ENCODE results near the gene EHF. TPM values are rescaled to one million over a fixed set of nuclear protein-coding genes. Genes with fewer than 3 reads are reported as not detected.

Gene EHF
- total RNA-seq, 1 experiment from 2014 or later: 0.51 TPM

DNA sequence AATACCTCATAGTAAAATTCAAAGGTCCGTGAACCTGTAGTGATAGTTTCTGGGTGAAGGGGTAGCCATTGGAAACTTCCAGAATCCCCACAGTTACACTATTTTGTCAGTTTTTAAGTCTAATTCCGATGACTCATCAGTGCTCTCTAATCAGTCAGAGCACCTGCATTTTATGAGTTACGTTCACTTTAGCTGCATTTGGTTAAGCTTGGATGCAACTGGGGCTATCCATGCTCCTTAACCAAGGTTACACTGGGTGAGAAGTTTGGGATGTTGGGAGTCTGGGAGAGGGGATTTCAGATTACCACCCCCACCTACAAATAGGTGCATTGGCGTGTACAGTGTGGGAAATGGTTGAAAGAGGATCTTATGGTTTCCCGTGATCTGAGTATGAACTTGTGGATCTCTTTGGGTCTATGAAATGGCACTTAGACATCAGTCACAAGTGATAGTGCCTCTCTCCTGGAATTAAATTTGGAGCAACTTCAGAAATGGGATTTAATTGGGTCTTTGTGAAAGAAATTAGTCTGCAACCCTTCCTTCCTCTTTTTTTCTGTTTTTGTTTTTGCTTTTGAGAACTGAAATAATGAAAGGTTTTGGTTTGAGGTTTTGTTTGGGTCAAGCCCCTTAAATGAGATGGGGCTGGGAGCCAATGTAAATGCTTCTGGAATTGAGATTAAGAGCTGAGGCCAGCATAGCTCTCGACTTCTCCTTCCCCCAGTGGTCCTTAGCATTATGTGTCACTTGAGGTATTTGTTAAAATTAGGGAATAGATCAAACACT lies 31.5 kb downstream of the EHF start:
- ATAC-seq (no peak), DNase-seq (ENCODE audit: low read depth, low spot score) (no peak)
- TF ChIP-seq, protein P1, sequence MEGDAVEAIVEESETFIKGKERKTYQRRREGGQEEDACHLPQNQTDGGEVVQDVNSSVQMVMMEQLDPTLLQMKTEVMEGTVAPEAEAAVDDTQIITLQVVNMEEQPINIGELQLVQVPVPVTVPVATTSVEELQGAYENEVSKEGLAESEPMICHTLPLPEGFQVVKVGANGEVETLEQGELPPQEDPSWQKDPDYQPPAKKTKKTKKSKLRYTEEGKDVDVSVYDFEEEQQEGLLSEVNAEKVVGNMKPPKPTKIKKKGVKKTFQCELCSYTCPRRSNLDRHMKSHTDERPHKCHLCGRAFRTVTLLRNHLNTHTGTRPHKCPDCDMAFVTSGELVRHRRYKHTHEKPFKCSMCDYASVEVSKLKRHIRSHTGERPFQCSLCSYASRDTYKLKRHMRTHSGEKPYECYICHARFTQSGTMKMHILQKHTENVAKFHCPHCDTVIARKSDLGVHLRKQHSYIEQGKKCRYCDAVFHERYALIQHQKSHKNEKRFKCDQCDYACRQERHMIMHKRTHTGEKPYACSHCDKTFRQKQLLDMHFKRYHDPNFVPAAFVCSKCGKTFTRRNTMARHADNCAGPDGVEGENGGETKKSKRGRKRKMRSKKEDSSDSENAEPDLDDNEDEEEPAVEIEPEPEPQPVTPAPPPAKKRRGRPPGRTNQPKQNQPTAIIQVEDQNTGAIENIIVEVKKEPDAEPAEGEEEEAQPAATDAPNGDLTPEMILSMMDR (IDR thresholded peaks at IDR 0.05): no peak
- no peak for TF ChIP-seq TCF7L2 (IDR thresholded peaks at IDR 0.05; ENCODE audit: low read depth, low read length)
- TF ChIP-seq SIN3A (IDR thresholded peaks at IDR 0.05; ENCODE audit: borderline replicate concordance, insufficient read depth, low read depth, low read length): no peak
- no peak for TF ChIP-seq REST (IDR thresholded peaks at IDR 0.05; ENCODE audit: insufficient read depth in 1 of 2, low read depth in 2 of 2, low read length in 1 of 2)
- no peak for TF ChIP-seq POLR2AphosphoS5 (IDR thresholded peaks at IDR 0.05; ENCODE audit: low read depth, low read length)
- in situ Hi-C loops (cut with HindIII; ENCODE audit: low pct_unique_long_range_greater_than_20kb, low sequenced_read_pairs): no loop called here
- Histone ChIP-seq H3K4me3 (ENCODE audit: low read depth in 2 of 2, low read length in 2 of 2) (no peak overlapping the region), H3K27ac (ENCODE audit: low read length) (peak overlapping the region; percentile 77), H3K4me1 (ENCODE audit: control insufficient read depth, insufficient read depth, low read length) (peaks cover 24% of the 10 kb centered on the region), H3K9me3 (ENCODE audit: control insufficient read depth, insufficient read depth, low read depth, low read length) (no peaks in the 10 kb centered on the region; the same call in 1 of the 2 replicates), H3K36me3 (ENCODE audit: control insufficient read depth, insufficient read depth, low read length) (no peaks in the 10 kb centered on the region), H3K27me3 (ENCODE audit: control insufficient read depth, insufficient read depth, low read length) (no peaks in the 10 kb centered on the region)
- POLR2A ChIA-PET: interaction anchor here (0.6 kb wide), 1 partner anchor 1728 kb away, joined by 16 read pairs; no protein-coding TSS in a partner anchor
- CTCF ChIA-PET: interaction anchor here (1.4 kb wide), 1 partner anchor 140 kb away, joined by 3 read pairs; no protein-coding TSS in a partner anchor
- BruUV-seq (replicated peaks): no TSS peak
- intact Hi-C loops (cut with micrococcal nuclease; ENCODE audit: unreplicated experiment): loop anchor here (10.0 kb wide), 1 partner anchor 242 kb away; no protein-coding TSS in a partner anchor

- peak overlapping the region; percentile 77 for H3K27ac ChIP-seq (ENCODE audit: low read length)
- no peak for ATAC-seq
- CTCF ChIA-PET: interaction anchor here (1.4 kb wide), 1 partner anchor 140 kb away, joined by 3 read pairs; no protein-coding TSS in a partner anchor
- H3K4me1 ChIP-seq (ENCODE audit: control insufficient read depth, insufficient read depth, low read length): peaks cover 24% of the 10 kb centered on the region
- TF ChIP-seq TCF7L2 (IDR thresholded peaks at IDR 0.05; ENCODE audit: low read depth, low read length): no peak
- no peak for TF ChIP-seq SIN3A (IDR thresholded peaks at IDR 0.05; ENCODE audit: borderline replicate concordance, insufficient read depth, low read depth, low read length)
- TF ChIP-seq REST (IDR thresholded peaks at IDR 0.05; ENCODE audit: insufficient read depth in 1 of 2, low read depth in 2 of 2, low read length in 1 of 2): no peak
- TF ChIP-seq POLR2AphosphoS5 (IDR thresholded peaks at IDR 0.05; ENCODE audit: low read depth, low read length): no peak
- TF ChIP-seq, protein P1 (IDR thresholded peaks at IDR 0.05): no peak
- H3K36me3 ChIP-seq (ENCODE audit: control insufficient read depth, insufficient read depth, low read length): no peaks in the 10 kb centered on the region
- no peaks in the 10 kb centered on the region for H3K27me3 ChIP-seq (ENCODE audit: control insufficient read depth, insufficient read depth, low read length)
- no peak overlapping the region for H3K4me3 ChIP-seq (ENCODE audit: low read depth in 2 of 2, low read length in 2 of 2)
- POLR2A ChIA-PET: no interaction called here
- H3K9me3 ChIP-seq (ENCODE audit: control insufficient read depth, insufficient read depth, low read depth, low read length): no peaks in the 10 kb centered on the region; the same call in 1 of the 2 replicates
- intact Hi-C loops (cut with micrococcal nuclease; ENCODE audit: unreplicated experiment) (loop anchor here (10.0 kb wide), 1 partner anchor 242 kb away; no protein-coding TSS in a partner anchor), in situ Hi-C loops (cut with HindIII; ENCODE audit: low pct_unique_long_range_greater_than_20kb, low sequenced_read_pairs) (no loop called here)
- no peak for DNase-seq (ENCODE audit: low read depth, low spot score)
- BruUV-seq (replicated peaks): no TSS peak
These were observed 32.1 kb downstream of the EHF start for GRCh38 chr11:34653031-34653430.
